Head of caudate nucleus (tissue), 42 donors: ENCODE measurements around the gene GRID2.
"Not testable (repeated sequence)": the region's sequence is repeated elsewhere in the genome, so short reads cannot be mapped to it uniquely, and the experiment has no call there.

ENCODE experiments used
- DNase-seq, 42 donors: peaks; one replicate each; pipeline versions ENCODE4 v3.0.0 to v3.0.0-alpha.2; 2020 to 2021; ENCODE audit warnings: mixed read lengths in 7 of 42
- intact Hi-C: fragments of 100-400 bp; cut with DNase I; formaldehyde crosslinking; loops from one replicate; pipeline ENCODE4 v1.15.0; 2022

GRID2 gene

GRCh38 chr4:93313197-93313596 lies 1009.4 kb downstream of the GRID2 start:
- intact Hi-C loops: no loop called here
- DNase-seq: no peak

GRCh38 chr4:93317057-93317456 lies 1013.3 kb downstream of the GRID2 start:
- DNase-seq: no peak
- intact Hi-C loops: no loop called here

GRCh38 chr4:93317561-93317960 lies 1013.8 kb downstream of the GRID2 start:
- no peak for DNase-seq
- intact Hi-C loops: no loop called here

GRCh38 chr4:93319041-93319440 lies 1015.3 kb downstream of the GRID2 start:
- DNase-seq: no peak

GRCh38 chr4:93320356-93320755 lies 1016.6 kb downstream of the GRID2 start:
- intact Hi-C loops: no loop called here
- no peak for DNase-seq

More at GRCh38 chr4:93319041-93319440, 1015.3 kb downstream of the GRID2 start:
- intact Hi-C loops: no loop called here

GRCh38 chr4:93327346-93327745 lies 1023.6 kb downstream of the GRID2 start:
- no peak for DNase-seq
- intact Hi-C loops: no loop called here

- DNase-seq: no peak
- intact Hi-C loops: no loop called here
Measured at GRCh38 chr4:93334003-93334402, 1030.2 kb downstream of the GRID2 start.

GRCh38 chr4:93337196-93337595 lies 1033.4 kb downstream of the GRID2 start:
- no peak for DNase-seq
- intact Hi-C loops: no loop called here

- intact Hi-C loops: no loop called here
- DNase-seq: no peak
Measured at GRCh38 chr4:93342738-93343137, 1039.0 kb downstream of the GRID2 start.

GRCh38 chr4:93346840-93347239 lies 1043.1 kb downstream of the GRID2 start:
- no peak for DNase-seq
- intact Hi-C loops: no loop called here

GRCh38 chr4:93348896-93349295 lies 1045.1 kb downstream of the GRID2 start:
- intact Hi-C loops: no loop called here
- DNase-seq: no peak

- DNase-seq: no peak
- intact Hi-C loops: no loop called here
Measured at GRCh38 chr4:93351846-93352245, 1048.1 kb downstream of the GRID2 start.

- intact Hi-C loops: no loop called here
- DNase-seq: no peak
Measured at GRCh38 chr4:93355411-93355810, 1051.6 kb downstream of the GRID2 start.

GRCh38 chr4:93359586-93359985 lies 1055.8 kb downstream of the GRID2 start:
- no peak for DNase-seq
- intact Hi-C loops: no loop called here

- intact Hi-C loops, DNase-seq: not testable (repeated sequence)
Measured at GRCh38 chr4:93366169-93366755, 1062.5 kb downstream of the GRID2 start.

- no peak for DNase-seq
Measured at GRCh38 chr4:93368968-93369367, 1065.2 kb downstream of the GRID2 start.

GRCh38 chr4:93370256-93370655 lies 1066.5 kb downstream of the GRID2 start:
- DNase-seq: no peak
- intact Hi-C loops: no loop called here

More at GRCh38 chr4:93368968-93369367, 1065.2 kb downstream of the GRID2 start:
- intact Hi-C loops: no loop called here

- intact Hi-C loops: no loop called here
- DNase-seq: no peak
Measured at GRCh38 chr4:93373893-93374860, 1070.4 kb downstream of the GRID2 start.

GRCh38 chr4:93384241-93384640 lies 1080.5 kb downstream of the GRID2 start:
- no peak for DNase-seq
- intact Hi-C loops: no loop called here

GRCh38 chr4:93384887-93385286 lies 1081.1 kb downstream of the GRID2 start:
- intact Hi-C loops: no loop called here

More at GRCh38 chr4:93384887-93385286, 1081.1 kb downstream of the GRID2 start:
- DNase-seq: no peak
